ENCODE measurements around the gene SCAP.

The SCAP gene

DNA sequence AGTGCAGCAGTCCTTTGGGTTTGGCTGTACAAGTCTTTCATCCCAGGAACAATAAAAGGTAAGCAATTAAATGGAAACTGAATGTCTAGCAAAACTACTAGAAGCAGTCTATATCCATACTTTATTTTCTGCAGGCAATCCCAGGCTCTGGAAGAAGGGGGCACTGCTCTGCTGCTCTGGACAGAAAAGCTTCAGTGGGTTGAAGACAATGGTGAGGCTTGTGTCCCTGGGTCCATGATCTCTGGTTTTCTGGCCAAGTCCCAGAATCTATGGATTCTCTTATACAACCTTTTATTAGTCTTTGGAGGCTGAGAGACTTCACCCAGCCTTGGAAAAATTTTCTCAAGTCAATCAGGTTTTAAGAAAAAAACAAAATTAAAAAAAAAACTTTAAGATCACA, 35.6 kb downstream of the SCAP start:
- Histone ChIP-seq H4K20me1 (ENCODE audit: insufficient read depth, low read length) (peaks cover 29% of the 10 kb centered on the region), H3K4me3 (ENCODE audit: low read depth in 1 of 2, low read length in 2 of 2) (no peak overlapping the region)

DNA sequence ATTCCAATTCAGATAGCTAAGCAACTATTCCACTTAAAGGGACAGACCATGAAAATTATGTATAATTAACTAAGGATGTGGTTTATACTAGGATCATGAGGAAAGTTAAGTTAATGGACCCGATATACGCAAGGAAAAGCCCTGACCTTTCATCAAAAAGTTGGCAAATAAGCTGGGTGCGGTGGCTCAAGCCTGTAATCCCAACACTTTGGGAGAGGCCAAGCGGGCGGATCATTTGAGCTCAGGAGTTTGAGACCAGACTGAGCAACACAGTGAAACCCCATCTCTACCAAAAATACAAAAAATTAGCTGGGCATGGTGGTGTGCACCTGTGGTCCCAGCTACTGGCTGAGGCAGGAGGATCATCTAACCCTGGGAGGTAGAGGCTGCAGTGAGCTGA, 39.6 kb downstream of the SCAP start:
- Histone ChIP-seq H3K4me3 (ENCODE audit: low read depth in 1 of 2, low read length in 2 of 2) (no peak overlapping the region), H2AFZ (ENCODE audit: low read depth, low read length) (no peak overlapping the region), H3K27me3 (ENCODE audit: insufficient read depth, low read length, poor library complexity) (no peaks in the 10 kb centered on the region), H3K36me3 (ENCODE audit: insufficient read depth, low read length) (peaks cover 75% of the 10 kb centered on the region), H4K20me1 (ENCODE audit: insufficient read depth, low read length) (0 out of 2 replicates have a peak, but pooled peaks cover 7% of the 10 kb centered on the region), H3K4me1 (ENCODE audit: insufficient read depth, low read length) (no peaks in the 10 kb centered on the region), H3K27ac (ENCODE audit: low read length) (no peak overlapping the region), H3K9ac (ENCODE audit: low read depth, low read length) (no peak overlapping the region), H3K4me2 (ENCODE audit: insufficient read depth, low read length) (no peak overlapping the region), H3K79me2 (ENCODE audit: insufficient read depth, low read length) (peaks cover 33% of the 10 kb centered on the region), H3K9me3 (ENCODE audit: insufficient read depth, low read length, severe bottlenecking) (no peaks in the 10 kb centered on the region)
- DNase-seq (no peak), ATAC-seq (ENCODE audit: insufficient read depth, low read depth) (no peak)
- TF ChIP-seq CTCF (IDR thresholded peaks at IDR 0.05; ENCODE audit: borderline replicate concordance, extremely low read depth, low read length, poor library complexity, severe bottlenecking), result no peak
- TF ChIP-seq EZH2 (IDR thresholded peaks at IDR 0.05; ENCODE audit: borderline replicate concordance, low read depth, low read length, severe bottlenecking), result no peak

More for the DNA sequence above, 35.6 kb downstream of the SCAP start:
- Histone ChIP-seq H3K9me3 (ENCODE audit: insufficient read depth, low read length, severe bottlenecking) (no peaks in the 10 kb centered on the region), H3K9ac (ENCODE audit: low read depth, low read length) (no peak overlapping the region), H3K79me2 (ENCODE audit: insufficient read depth, low read length) (peaks cover 64% of the 10 kb centered on the region), H3K27ac (ENCODE audit: low read length) (no peak overlapping the region), H3K36me3 (ENCODE audit: insufficient read depth, low read length) (peaks cover 59% of the 10 kb centered on the region), H3K4me2 (ENCODE audit: insufficient read depth, low read length) (no peak overlapping the region), H3K4me1 (ENCODE audit: insufficient read depth, low read length) (no peaks in the 10 kb centered on the region), H2AFZ (ENCODE audit: low read depth, low read length) (no peak overlapping the region), H3K27me3 (ENCODE audit: insufficient read depth, low read length, poor library complexity) (no peaks in the 10 kb centered on the region)
- TF ChIP-seq CTCF (IDR thresholded peaks at IDR 0.05; ENCODE audit: borderline replicate concordance, extremely low read depth, low read length, poor library complexity, severe bottlenecking), result no peak
- no peak for TF ChIP-seq EZH2 (IDR thresholded peaks at IDR 0.05; ENCODE audit: borderline replicate concordance, low read depth, low read length, severe bottlenecking)
- DNase-seq (no peak), ATAC-seq (ENCODE audit: insufficient read depth, low read depth) (no peak)

GRCh38 chr3:47434849-47435248, 40.9 kb downstream of the SCAP start:
- H2AFZ ChIP-seq (ENCODE audit: low read depth, low read length), result no peak overlapping the region
- peaks cover 25% of the 10 kb centered on the region; the same call in 1 of the 2 replicates for H3K79me2 ChIP-seq (ENCODE audit: insufficient read depth, low read length)
- ATAC-seq (ENCODE audit: insufficient read depth, low read depth) (no peak), DNase-seq (no peak)
- H3K4me1 ChIP-seq (ENCODE audit: insufficient read depth, low read length), result no peaks in the 10 kb centered on the region
- no peak overlapping the region for H3K27ac ChIP-seq (ENCODE audit: low read length)
- H3K4me2 ChIP-seq (ENCODE audit: insufficient read depth, low read length), result no peak overlapping the region
- TF ChIP-seq CTCF (IDR thresholded peaks at IDR 0.05; ENCODE audit: borderline replicate concordance, extremely low read depth, low read length, poor library complexity, severe bottlenecking) (no peak), EZH2 (IDR thresholded peaks at IDR 0.05; ENCODE audit: borderline replicate concordance, low read depth, low read length, severe bottlenecking) (no peak)
- no peaks in the 10 kb centered on the region for H3K9me3 ChIP-seq (ENCODE audit: insufficient read depth, low read length, severe bottlenecking)
- no peaks in the 10 kb centered on the region for H3K27me3 ChIP-seq (ENCODE audit: insufficient read depth, low read length, poor library complexity)
- H3K4me3 ChIP-seq (ENCODE audit: low read depth in 1 of 2, low read length in 2 of 2), result no peak overlapping the region
- peaks cover 75% of the 10 kb centered on the region for H3K36me3 ChIP-seq (ENCODE audit: insufficient read depth, low read length)
- no peak overlapping the region for H3K9ac ChIP-seq (ENCODE audit: low read depth, low read length)
- peaks cover 13% of the 10 kb centered on the region for H4K20me1 ChIP-seq (ENCODE audit: insufficient read depth, low read length)

DNA sequence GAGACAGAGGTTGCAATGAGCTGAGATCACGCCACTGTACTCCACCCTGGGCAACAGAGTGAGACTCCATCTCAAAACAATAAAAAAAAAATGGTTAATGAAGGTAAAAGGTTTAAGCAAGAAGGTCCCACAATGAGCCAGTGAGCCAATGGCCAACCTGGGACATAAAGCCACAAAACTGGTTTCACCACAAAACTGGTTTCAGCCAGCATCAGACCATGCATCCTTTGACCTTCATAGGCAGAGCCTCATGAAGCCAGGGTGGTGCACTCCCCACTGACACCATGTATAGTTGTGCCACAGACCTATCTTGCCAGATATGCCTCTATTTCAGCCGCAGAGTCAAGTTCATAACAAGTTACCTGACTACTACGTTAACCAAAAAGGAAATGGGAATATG, 41.9 kb downstream of the SCAP start:
- Histone ChIP-seq H3K4me1 (ENCODE audit: insufficient read depth, low read length) (no peaks in the 10 kb centered on the region), H4K20me1 (ENCODE audit: insufficient read depth, low read length) (peaks cover 12% of the 10 kb centered on the region), H2AFZ (ENCODE audit: low read depth, low read length) (no peak overlapping the region), H3K27me3 (ENCODE audit: insufficient read depth, low read length, poor library complexity) (no peaks in the 10 kb centered on the region), H3K4me3 (ENCODE audit: low read depth in 1 of 2, low read length in 2 of 2) (no peak overlapping the region), H3K4me2 (ENCODE audit: insufficient read depth, low read length) (no peak overlapping the region), H3K9ac (ENCODE audit: low read depth, low read length) (no peak overlapping the region), H3K79me2 (ENCODE audit: insufficient read depth, low read length) (peaks cover 15% of the 10 kb centered on the region; the same call in 1 of the 2 replicates), H3K36me3 (ENCODE audit: insufficient read depth, low read length) (peaks cover 72% of the 10 kb centered on the region), H3K9me3 (ENCODE audit: insufficient read depth, low read length, severe bottlenecking) (no peaks in the 10 kb centered on the region), H3K27ac (ENCODE audit: low read length) (no peak overlapping the region)
- ATAC-seq (ENCODE audit: insufficient read depth, low read depth) (no peak), DNase-seq (no peak)
- TF ChIP-seq CTCF (IDR thresholded peaks at IDR 0.05; ENCODE audit: borderline replicate concordance, extremely low read depth, low read length, poor library complexity, severe bottlenecking) (no peak), EZH2 (IDR thresholded peaks at IDR 0.05; ENCODE audit: borderline replicate concordance, low read depth, low read length, severe bottlenecking) (no peak)

Measured in DND-41 (cell line).